Prostate gland (tissue), 2 donors: ENCODE results near the gene BLOC1S3.

Experiments used
- POLR2A ChIP-seq: fragments of 450-650 bp; IDR thresholded peaks from one replicate; pipeline ENCODE4 v1.6.1; 2016; ENCODE audit warnings: antibody characterized with exemption, mild to moderate bottlenecking
- POLR2AphosphoS5 ChIP-seq: sonication (generic); formaldehyde crosslinking; IDR thresholded peaks from one replicate; pipeline ENCODE4 v1.6.1; 2017; ENCODE audit warnings: antibody characterized with exemption
- TF ChIP-seq, protein P1 (sequence below), 4 experiments: fragments of 200-600 bp in 2 of 4; fragments of 450-650 bp in 2 of 4; sonication (generic) in 2 of 4; IDR thresholded peaks; 1 replicate in 3 of 4; 2 replicates in 1 of 4; pipeline ENCODE4 v1.5.1; 2016 to 2019; ENCODE audit warnings: antibody characterized with exemption in 4 of 4, mild to moderate bottlenecking in 2 of 4, moderate library complexity in 2 of 4

DNA sequence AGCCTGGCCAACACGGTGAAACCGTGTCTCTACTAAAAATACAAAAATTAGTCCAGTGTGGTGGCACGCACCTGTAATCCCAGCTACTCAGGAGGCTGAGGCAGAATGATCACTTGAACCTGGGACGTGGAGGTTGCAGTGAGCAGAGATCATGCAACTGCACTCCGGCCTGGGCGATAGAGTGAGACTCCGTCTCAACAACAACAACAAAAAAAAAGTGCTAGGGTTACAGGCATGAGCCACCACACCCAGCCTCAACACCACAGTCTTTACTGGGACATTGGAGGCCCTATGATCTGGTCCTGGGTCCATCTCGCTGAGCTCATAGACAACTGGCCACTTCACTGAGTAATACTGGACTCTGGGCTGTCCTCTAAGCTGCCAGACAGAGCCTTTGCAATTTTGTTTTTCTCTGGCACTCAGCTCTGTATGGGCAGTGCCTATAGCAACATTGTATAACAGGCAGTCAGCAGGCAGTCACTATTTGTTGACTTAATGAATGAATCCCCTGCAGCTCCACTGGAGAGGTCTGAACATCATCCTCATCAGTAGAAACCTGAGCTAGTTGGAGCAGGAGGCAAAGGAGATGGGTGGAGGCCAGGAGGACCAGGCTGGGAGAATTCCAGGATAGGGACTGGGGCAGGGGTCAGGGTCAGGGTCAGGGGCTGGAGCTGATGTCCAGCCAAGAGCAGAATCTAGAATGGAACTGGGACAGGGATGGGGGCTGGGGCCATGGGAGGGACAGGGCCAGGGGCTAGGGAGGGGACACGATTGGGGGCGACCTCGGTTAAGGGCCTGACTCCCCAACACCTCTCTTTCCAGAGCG is 8.1 kb downstream of the BLOC1S3 start:
- TF ChIP-seq POLR2AphosphoS5 (no peak), POLR2A (no peak)
- TF ChIP-seq, protein P1, sequence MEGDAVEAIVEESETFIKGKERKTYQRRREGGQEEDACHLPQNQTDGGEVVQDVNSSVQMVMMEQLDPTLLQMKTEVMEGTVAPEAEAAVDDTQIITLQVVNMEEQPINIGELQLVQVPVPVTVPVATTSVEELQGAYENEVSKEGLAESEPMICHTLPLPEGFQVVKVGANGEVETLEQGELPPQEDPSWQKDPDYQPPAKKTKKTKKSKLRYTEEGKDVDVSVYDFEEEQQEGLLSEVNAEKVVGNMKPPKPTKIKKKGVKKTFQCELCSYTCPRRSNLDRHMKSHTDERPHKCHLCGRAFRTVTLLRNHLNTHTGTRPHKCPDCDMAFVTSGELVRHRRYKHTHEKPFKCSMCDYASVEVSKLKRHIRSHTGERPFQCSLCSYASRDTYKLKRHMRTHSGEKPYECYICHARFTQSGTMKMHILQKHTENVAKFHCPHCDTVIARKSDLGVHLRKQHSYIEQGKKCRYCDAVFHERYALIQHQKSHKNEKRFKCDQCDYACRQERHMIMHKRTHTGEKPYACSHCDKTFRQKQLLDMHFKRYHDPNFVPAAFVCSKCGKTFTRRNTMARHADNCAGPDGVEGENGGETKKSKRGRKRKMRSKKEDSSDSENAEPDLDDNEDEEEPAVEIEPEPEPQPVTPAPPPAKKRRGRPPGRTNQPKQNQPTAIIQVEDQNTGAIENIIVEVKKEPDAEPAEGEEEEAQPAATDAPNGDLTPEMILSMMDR (IDR thresholded peaks at IDR 0.05), result no peak
